Activated naive CD4-positive, alpha-beta T cell treated with Interleukin-2 at 50 U/mL for 16 hours (primary cell): ENCODE results near the gene NECAP2.

Experiments
- DNase-seq: peaks from one replicate; pipeline ENCODE4 v3.0.0-alpha.2; 2020

Gene NECAP2

GRCh38 chr1:16440470-16441281, at the start of gene NECAP2:
NECAP2 (plus strand) TSS chr1:16440724; CDS start chr1:16440762, 38 bp downstream.
- peak; percentile 95 for DNase-seq

- DNase-seq, result no peak
These were observed 49.1 kb upstream of the NECAP2 start for GRCh38 chr1:16391411-16391810.

- DNase-seq, result no peak
These were observed 47.6 kb upstream of the NECAP2 start for GRCh38 chr1:16392740-16393569.

- no peak for DNase-seq
These were observed 46.7 kb upstream of the NECAP2 start for GRCh38 chr1:16393570-16394521.

- no peak for DNase-seq
These were observed 45.5 kb upstream of the NECAP2 start for GRCh38 chr1:16394977-16395376.

GRCh38 chr1:16396591-16396990, 43.9 kb upstream of the NECAP2 start:
- no peak for DNase-seq

GRCh38 chr1:16397120-16397519, 43.4 kb upstream of the NECAP2 start:
- DNase-seq, result no peak

GRCh38 chr1:16398371-16398953, 42.1 kb upstream of the NECAP2 start:
- no peak for DNase-seq

- DNase-seq, result no peak
These were observed 37.8 kb upstream of the NECAP2 start for GRCh38 chr1:16402742-16403141.

GRCh38 chr1:16405441-16405840, 35.1 kb upstream of the NECAP2 start:
- no peak for DNase-seq

GRCh38 chr1:16406868-16407267, 33.7 kb upstream of the NECAP2 start:
- DNase-seq, result no peak

- DNase-seq, result no peak
These were observed 30.9 kb upstream of the NECAP2 start for GRCh38 chr1:16409536-16410152.

GRCh38 chr1:16410803-16411202, 29.7 kb upstream of the NECAP2 start:
- DNase-seq, result no peak

- DNase-seq, result no peak
These were observed 27.3 kb upstream of the NECAP2 start for GRCh38 chr1:16413191-16413590.

- no peak for DNase-seq
These were observed 21.6 kb upstream of the NECAP2 start for GRCh38 chr1:16418823-16419425.

GRCh38 chr1:16420424-16421118, 20.0 kb upstream of the NECAP2 start:
- DNase-seq, result peak; percentile 73

- DNase-seq, result no peak
These were observed 19.3 kb upstream of the NECAP2 start for GRCh38 chr1:16421201-16421600.

GRCh38 chr1:16422041-16422440, 18.5 kb upstream of the NECAP2 start:
- DNase-seq, result no peak

GRCh38 chr1:16425125-16426025, 15.1 kb upstream of the NECAP2 start:
- DNase-seq, result no peak

- DNase-seq, result no peak
These were observed 9.9 kb upstream of the NECAP2 start for GRCh38 chr1:16430606-16431005.
